GM19328 (cell line): Measurements from ENCODE around the gene APOL1.
"Not testable (repeated sequence)": the region's sequence is repeated elsewhere in the genome, so short reads cannot be mapped to it uniquely, and the experiment has no call there.

Experiments used
- ATAC-seq: cut with Tn5 transposase; IDR thresholded peaks from one replicate; pipeline ENCODE4 v1.9.1; 2021; ENCODE audit warnings: mild to moderate bottlenecking, moderate library complexity; ENCODE audit not compliant: unreplicated experiment

Gene APOL1

GRCh38 chr22:36263886-36264664 lies 11.1 kb downstream of the APOL1 start:
- ATAC-seq = not testable (repeated sequence)

GRCh38 chr22:36267058-36267457 lies 14.1 kb downstream of the APOL1 start:
- no peak for ATAC-seq

GRCh38 chr22:36267896-36268485 lies 15.1 kb downstream of the APOL1 start:
- ATAC-seq = no peak

GRCh38 chr22:36271231-36271630 lies 18.3 kb downstream of the APOL1 start:
- not testable (repeated sequence) for ATAC-seq

GRCh38 chr22:36271951-36272350 lies 19.0 kb downstream of the APOL1 start:
- ATAC-seq = not testable (repeated sequence)

GRCh38 chr22:36274531-36274930 lies 21.6 kb downstream of the APOL1 start:
- no peak for ATAC-seq

GRCh38 chr22:36277482-36278291 lies 24.8 kb downstream of the APOL1 start:
- ATAC-seq = no peak

GRCh38 chr22:36279219-36279666 lies 26.3 kb downstream of the APOL1 start:
- no peak for ATAC-seq

- no peak for ATAC-seq
Observed at GRCh38 chr22:36280379-36280778, 27.4 kb downstream of the APOL1 start.

- ATAC-seq = no peak
Observed at GRCh38 chr22:36281781-36282327, 28.9 kb downstream of the APOL1 start.

GRCh38 chr22:36282328-36282831 lies 29.4 kb downstream of the APOL1 start:
- no peak for ATAC-seq

- ATAC-seq = no peak
Observed at GRCh38 chr22:36284171-36284571, 31.2 kb downstream of the APOL1 start.

- no peak for ATAC-seq
Observed at GRCh38 chr22:36285017-36285416, 32.1 kb downstream of the APOL1 start.

GRCh38 chr22:36285545-36285944 lies 32.6 kb downstream of the APOL1 start:
- no peak for ATAC-seq

GRCh38 chr22:36286096-36286957 lies 33.4 kb downstream of the APOL1 start:
- no peak for ATAC-seq

- no peak for ATAC-seq
Observed at GRCh38 chr22:36287881-36288515, 35.1 kb downstream of the APOL1 start.

GRCh38 chr22:36288571-36289405 lies 35.9 kb downstream of the APOL1 start:
- ATAC-seq = no peak

- no peak for ATAC-seq
Observed at GRCh38 chr22:36289406-36289870, 36.5 kb downstream of the APOL1 start.

GRCh38 chr22:36289948-36290371 lies 37.0 kb downstream of the APOL1 start:
- ATAC-seq = not testable (repeated sequence)
